Measurements from ENCODE around the gene SPAST.
A peak's percentile ranks its signal among the peaks of the same experiment; 100 is the strongest.
"Not testable (repeated sequence)": the region's sequence is repeated elsewhere in the genome, so short reads cannot be mapped to it uniquely, and the experiment has no call there.

Gene SPAST

DNA sequence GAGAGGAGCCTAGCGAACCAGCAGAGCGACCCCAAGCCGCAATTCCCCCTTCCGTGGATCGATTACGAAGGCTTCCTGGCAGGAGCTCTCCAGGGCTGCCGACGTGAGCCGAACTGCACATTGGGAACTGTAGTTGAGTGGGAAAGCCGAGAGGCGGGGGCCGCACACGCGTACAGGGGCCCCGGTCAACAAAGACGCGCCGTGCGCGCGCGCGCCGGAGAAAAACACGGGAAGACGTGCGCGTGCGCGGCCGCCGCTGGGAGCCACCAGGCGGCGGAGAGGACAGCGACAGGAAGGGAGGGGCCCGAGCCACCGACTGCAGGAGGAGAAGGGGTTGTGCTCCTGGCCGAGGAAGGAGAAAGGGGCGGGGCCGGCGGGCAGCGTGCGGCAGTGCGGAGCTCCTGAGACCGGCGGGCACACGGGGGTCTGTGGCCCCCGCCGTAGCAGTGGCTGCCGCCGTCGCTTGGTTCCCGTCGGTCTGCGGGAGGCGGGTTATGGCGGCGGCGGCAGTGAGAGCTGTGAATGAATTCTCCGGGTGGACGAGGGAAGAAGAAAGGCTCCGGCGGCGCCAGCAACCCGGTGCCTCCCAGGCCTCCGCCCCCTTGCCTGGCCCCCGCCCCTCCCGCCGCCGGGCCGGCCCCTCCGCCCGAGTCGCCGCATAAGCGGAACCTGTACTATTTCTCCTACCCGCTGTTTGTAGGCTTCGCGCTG, at the start of gene SPAST:
Gene SPAST (plus strand): TSS at position 247 of the 711 bp plus-strand sequence. CDS start 276 bp downstream, at position 523.
- peak; percentile 97 for DNase-seq

DNA sequence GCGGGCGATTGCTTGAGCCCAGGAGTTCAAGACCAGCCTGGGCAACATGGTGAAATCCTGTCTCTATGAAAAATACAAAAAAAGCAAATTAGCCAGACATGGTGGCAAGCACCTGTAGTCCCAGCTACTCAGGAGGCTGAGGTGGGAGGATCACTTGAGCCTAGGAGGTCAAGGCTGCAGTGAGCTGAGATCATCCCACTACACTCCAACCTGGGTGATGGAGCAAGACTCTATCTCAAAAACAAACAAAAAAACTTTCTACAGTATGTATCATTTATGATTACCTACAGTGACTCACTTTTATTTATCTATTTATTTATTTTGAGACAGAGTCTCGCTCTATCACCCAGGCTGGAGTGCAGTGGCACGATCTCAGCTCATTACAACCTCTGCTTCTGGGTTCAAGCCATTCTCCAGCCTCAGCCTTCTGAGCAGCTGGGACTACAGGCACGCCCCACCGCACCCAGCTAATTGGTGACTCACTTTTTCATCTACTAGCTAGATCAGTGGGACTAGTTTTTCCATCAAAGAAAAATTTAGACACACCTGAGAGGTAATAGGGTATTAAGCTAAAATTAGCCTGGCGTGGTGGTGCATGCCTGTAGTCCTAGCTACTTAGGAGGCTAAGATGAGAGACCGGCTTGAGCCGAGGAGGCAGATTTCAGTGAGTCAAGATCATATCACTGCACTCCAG, 44.4 kb upstream of the SPAST start:
- not testable (repeated sequence) for DNase-seq

- not testable (repeated sequence) for DNase-seq
Measured at GRCh38 chr2:32034198-32034887, 29.0 kb upstream of the SPAST start.

DNA sequence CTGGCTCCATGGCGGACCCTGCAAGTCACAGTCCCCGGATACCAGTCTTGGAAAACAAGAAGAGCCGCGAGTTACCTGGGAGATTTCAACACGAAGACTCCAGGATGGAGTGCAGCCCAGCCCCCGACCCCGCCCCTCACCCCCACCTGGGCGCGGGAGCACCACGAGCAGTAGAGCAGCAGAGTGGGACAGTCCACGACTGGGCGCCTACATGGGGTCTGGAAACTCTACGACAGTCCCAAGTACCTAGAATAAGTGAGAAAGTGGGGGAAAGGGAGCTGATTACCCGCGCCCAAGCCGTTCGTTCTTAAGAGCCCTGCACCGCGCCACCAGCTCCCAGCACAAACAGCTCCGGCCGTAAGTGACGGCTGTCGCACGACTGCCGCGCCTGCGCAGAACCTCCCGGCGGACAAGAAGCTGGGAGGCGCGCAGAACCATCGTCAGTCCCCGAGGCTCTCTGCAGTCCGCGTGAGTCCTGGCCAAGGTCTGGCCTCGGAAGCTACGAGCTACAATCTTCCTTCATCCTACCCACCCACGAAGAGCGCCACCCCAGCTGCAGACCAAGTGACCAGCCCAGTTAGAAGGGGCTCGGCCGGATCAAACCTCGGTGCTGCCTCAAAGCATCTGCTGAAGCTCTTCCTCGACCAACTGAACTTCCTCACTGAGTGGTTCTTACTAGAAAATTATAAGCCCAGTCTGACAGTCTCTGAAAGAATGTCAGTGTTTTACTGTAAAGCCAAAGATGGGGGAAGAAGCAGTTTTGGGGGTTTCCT, 23.7 kb upstream of the SPAST start, which contains the start of gene DPY30:
Gene DPY30 (minus strand): TSS at position 359 of the 773 bp plus-strand sequence. CDS start 349 bp downstream, at position 10.
- peak; percentile 63 for DNase-seq

GRCh38 chr2:32043561-32043960, 19.8 kb upstream of the SPAST start:
- no peak for DNase-seq

- no peak for DNase-seq
Measured at GRCh38 chr2:32051836-32052439, 11.4 kb upstream of the SPAST start.

GRCh38 chr2:32054583-32054982, 8.8 kb upstream of the SPAST start:
- not testable (repeated sequence) for DNase-seq

GRCh38 chr2:32058130-32058529, 5.2 kb upstream of the SPAST start:
- DNase-seq = no peak

DNA sequence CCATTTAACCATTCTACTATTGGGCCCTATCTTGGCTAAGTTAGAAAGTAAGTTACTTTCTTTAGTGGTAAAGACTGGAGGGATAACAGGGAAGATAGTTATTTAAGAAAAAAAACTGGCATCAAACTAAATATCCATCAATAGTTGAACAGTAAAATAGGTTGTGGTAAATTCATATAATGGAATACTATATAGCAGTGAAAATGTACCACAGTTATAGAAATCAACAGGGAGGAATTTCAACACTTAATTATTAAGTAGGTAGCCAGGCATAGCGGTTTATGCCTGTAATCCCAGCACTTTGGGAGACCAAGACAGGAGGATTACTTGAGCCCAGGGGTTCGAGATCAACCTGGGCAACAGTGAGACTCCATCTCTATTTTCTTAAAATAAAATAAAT, 3.1 kb upstream of the SPAST start:
- no peak for DNase-seq

GRCh38 chr2:32061430-32061829, 1.9 kb upstream of the SPAST start:
- no peak for DNase-seq

GRCh38 chr2:32061973-32062861, 1.1 kb upstream of the SPAST start:
- peak; percentile 23 for DNase-seq

DNA sequence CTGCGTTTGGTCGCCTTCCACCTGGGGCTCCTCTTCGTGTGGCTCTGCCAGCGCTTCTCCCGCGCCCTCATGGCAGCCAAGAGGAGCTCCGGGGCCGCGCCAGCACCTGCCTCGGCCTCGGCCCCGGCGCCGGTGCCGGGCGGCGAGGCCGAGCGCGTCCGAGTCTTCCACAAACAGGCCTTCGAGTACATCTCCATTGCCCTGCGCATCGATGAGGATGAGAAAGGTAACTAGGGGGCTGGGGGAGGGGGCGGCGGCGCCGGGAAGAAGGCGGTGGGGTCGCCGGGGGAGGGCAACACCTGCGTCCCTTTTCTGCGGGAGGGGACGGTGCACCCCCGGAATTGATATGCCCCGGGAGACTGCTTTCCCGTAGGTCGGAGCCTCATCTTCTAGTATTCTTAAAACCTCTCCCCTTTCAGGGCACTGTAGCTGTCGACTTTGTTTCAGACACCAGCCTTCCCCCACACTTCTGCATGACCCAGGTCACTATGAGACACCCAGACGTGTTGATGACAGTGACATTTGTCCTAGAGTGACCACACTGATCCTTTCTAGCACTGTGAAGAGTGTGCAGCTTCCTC, 755 bp downstream of the SPAST start:
- DNase-seq = no peak

DNA sequence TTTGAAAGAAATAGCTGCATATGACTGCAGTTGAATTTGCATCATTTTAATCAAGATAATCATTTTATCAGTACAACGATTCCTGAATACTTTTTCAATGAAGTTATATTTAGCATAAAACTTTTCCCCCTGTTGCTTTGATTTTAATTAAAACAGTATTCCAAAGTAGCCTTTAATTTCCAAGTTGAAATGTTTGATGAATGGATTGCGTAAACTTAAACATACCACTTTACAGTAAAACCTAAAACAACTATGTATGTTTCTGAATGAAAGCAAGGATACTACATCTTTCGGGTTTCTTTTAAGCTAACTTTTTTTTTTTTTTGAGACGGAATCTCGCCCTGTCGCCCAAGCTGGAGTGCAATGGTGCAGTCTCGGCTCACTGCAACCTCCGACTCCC, 1.4 kb downstream of the SPAST start:
- no peak for DNase-seq

GRCh38 chr2:32067549-32067948, 4.2 kb downstream of the SPAST start:
- no peak for DNase-seq

DNA sequence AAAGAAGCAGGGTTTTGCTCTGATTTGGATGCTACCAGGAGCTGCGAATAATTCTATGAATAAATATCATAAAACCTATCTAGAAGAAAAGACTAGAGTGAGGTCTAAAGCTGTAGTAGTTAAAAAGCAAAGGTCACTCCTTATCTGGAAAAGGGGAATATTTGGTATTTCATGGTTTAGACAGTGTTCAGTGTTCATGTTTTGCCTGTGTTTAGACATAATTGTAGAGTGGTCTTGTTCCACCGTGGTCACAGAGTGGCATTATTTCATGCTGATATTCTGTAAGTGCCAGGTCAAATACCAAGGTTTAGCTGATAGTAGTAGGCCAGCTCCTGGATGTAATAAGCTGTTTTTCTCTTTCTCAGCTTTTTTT, 10.8 kb downstream of the SPAST start:
- DNase-seq = no peak

DNA sequence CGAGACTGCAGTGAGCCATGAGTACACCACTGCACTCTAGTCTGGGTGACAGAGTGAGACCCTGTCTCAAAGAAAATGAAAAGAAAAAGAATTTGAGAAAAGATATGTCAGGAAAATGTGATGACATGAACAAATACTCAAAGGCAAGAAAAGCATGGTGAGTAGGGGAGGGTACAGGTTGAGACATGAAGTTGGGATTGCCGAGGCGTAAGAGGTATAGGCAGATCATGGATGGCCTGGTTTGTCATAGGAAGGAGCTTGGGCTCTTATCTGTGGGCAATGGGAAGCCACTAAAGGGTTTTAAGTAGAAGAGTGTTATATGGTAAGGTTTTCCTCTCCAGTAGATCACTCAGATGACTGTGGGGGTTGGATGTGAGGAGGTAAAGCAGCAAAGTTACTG, 32.3 kb downstream of the SPAST start:
- DNase-seq = no peak

GRCh38 chr2:32108111-32108510, 44.8 kb downstream of the SPAST start:
- DNase-seq = no peak

DNA sequence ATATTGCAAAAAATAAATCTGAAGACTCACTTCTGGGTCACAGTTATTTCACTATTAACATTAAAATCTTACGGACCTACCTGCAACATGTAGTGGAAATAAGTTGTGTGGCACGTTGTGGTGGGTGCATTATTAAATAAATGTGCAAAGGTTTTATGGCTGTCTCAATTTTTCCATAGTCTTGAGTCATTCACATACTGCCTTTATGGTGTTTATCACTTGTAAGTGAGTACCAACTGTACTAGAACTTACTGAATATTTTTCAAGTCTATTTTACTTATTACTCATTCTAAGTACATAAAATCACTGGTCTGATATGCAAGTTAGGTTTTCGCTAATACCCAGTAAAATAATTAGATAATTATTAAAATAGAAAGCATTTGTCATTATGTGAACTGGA, 54.7 kb downstream of the SPAST start:
- DNase-seq = no peak

DNA sequence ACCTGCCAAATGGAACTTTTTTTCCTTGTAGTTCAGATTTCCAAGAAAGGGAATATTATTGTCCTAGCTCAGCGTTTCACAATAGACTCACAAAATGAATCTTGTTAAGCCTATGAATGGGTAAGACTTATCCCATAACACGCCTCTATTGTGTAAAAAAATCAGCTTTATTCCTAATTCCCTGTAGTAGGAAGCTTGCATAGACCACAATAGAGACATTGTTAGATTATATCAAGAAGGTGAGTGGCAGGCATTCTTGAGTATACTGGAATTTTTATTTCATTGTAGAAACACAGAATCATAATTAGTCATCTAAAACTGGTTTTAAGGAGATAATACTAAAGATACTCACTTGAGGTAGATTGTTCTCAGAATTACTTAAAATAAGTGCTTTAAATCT, 55.8 kb downstream of the SPAST start:
- DNase-seq = no peak

DNA sequence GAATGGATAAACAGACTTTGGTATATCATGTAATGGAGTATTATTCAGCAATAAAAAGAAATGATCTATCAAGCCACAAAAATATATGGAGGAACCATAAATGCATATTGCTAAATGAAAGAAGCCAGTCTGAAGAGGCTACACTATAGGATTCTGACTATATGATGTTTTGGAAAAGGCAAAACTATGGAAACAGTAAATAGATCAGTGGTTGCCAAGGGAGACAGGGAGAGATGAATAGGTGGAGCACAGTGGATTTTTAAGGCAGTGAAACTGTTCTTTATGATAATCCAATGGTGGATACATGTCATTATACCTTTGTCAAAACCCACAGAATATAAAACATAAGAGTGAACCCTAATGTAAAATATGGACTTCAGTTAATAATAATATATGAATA, 61.3 kb downstream of the SPAST start:
- no peak for DNase-seq

GRCh38 chr2:32128636-32129035, 65.3 kb downstream of the SPAST start:
- DNase-seq = no peak
